Ramos (cell line): Measurements from ENCODE around the gene ABCB4.

Experiments used
- in situ Hi-C: fragments of 300-500 bp; cut with MboI; formaldehyde crosslinking; loops from one replicate; pipeline ENCODE4 v1.14.3; 2022; ENCODE audit warnings: low sequenced_read_pairs; ENCODE audit not compliant: unreplicated experiment

The ABCB4 gene

GRCh38 chr7:87361320-87361719, 114.2 kb downstream of the ABCB4 start:
- in situ Hi-C loops: no loop called here

GRCh38 chr7:87359366-87359765, 116.1 kb downstream of the ABCB4 start:
- in situ Hi-C loops: no loop called here

GRCh38 chr7:87356448-87356847, 119.0 kb downstream of the ABCB4 start:
- in situ Hi-C loops: no loop called here

- in situ Hi-C loops: no loop called here
These were observed 120.7 kb downstream of the ABCB4 start for GRCh38 chr7:87354749-87355148.
